Measurements from ENCODE around the gene ZNF407.

Gene ZNF407

GRCh38 chr18:74916773-74917393 is 319.2 kb downstream of the ZNF407 start:
- no peak for TF ChIP-seq CTCF (IDR thresholded peaks at IDR 0.05)
- Mint-ChIP-seq H3K4me1 (peaks cover 11% of the 10 kb centered on the region), H3K36me3 (ENCODE audit: low read depth) (no peaks in the 10 kb centered on the region), H3K4me3 (no peak overlapping the region), H3K9me3 (no peaks in the 10 kb centered on the region), H3K27me3 (ENCODE audit: low read depth, poor library complexity) (peaks cover 2% of the 10 kb centered on the region), H3K27ac (no peak overlapping the region)
- no peak for DNase-seq

- H3K9me3 Mint-ChIP-seq: no peaks in the 10 kb centered on the region
- H3K27ac Mint-ChIP-seq: peak overlapping the region; percentile 89
These were observed 320.7 kb downstream of the ZNF407 start for GRCh38 chr18:74918276-74918790.

GRCh38 chr18:74921057-74921820 is 323.6 kb downstream of the ZNF407 start:
- peaks cover 11% of the 10 kb centered on the region for H3K4me1 Mint-ChIP-seq
- TF ChIP-seq CTCF (IDR thresholded peaks at IDR 0.05): no peak
- peak overlapping the region; percentile 46 for H3K27ac Mint-ChIP-seq
- H3K27me3 Mint-ChIP-seq (ENCODE audit: low read depth, poor library complexity): peaks cover 2% of the 10 kb centered on the region
- DNase-seq: no peak
- H3K4me3 Mint-ChIP-seq: no peak overlapping the region
- no peaks in the 10 kb centered on the region for H3K9me3 Mint-ChIP-seq
- no peaks in the 10 kb centered on the region for H3K36me3 Mint-ChIP-seq (ENCODE audit: low read depth)

More at GRCh38 chr18:74918276-74918790, 320.7 kb downstream of the ZNF407 start:
- no peak for DNase-seq
- H3K4me3 Mint-ChIP-seq: no peak overlapping the region
- H3K27me3 Mint-ChIP-seq (ENCODE audit: low read depth, poor library complexity): peaks cover under 1% of the 10 kb centered on the region
- H3K4me1 Mint-ChIP-seq: peaks cover 11% of the 10 kb centered on the region
- no peaks in the 10 kb centered on the region for H3K36me3 Mint-ChIP-seq (ENCODE audit: low read depth)
- TF ChIP-seq CTCF (IDR thresholded peaks at IDR 0.05): no peak

- Mint-ChIP-seq H3K4me3 (no peak overlapping the region), H3K9me3 (no peaks in the 10 kb centered on the region), H3K27me3 (ENCODE audit: low read depth, poor library complexity) (peaks cover 2% of the 10 kb centered on the region), H3K4me1 (no peaks in the 10 kb centered on the region), H3K36me3 (ENCODE audit: low read depth) (peaks cover 5% of the 10 kb centered on the region), H3K27ac (no peak overlapping the region)
- no peak for TF ChIP-seq CTCF (IDR thresholded peaks at IDR 0.05)
- DNase-seq: no peak
These were observed 328.4 kb downstream of the ZNF407 start for GRCh38 chr18:74926051-74926450.

GRCh38 chr18:74928194-74928968 is 330.7 kb downstream of the ZNF407 start:
- DNase-seq: no peak
- Mint-ChIP-seq H3K4me3 (no peak overlapping the region), H3K4me1 (no peaks in the 10 kb centered on the region), H3K27ac (no peak overlapping the region), H3K27me3 (ENCODE audit: low read depth, poor library complexity) (peaks cover 2% of the 10 kb centered on the region), H3K9me3 (no peaks in the 10 kb centered on the region), H3K36me3 (ENCODE audit: low read depth) (peaks cover 10% of the 10 kb centered on the region)
- TF ChIP-seq CTCF (IDR thresholded peaks at IDR 0.05): no peak
